ENCODE data around the gene HS6ST3.
A peak's percentile ranks its signal among the peaks of the same experiment; 100 is the strongest.

Gene HS6ST3

GRCh38 chr13:96824140-96824539, 734.2 kb downstream of the HS6ST3 start:
- in situ Hi-C loops (cut with MboI; ENCODE audit: low pct_unique_long_range_greater_than_20kb, low sequenced_read_pairs), result loop anchor here (25.0 kb wide), 1 partner anchor 812 kb away; no protein-coding TSS in a partner anchor
- peak; percentile 34 for DNase-seq

DNA sequence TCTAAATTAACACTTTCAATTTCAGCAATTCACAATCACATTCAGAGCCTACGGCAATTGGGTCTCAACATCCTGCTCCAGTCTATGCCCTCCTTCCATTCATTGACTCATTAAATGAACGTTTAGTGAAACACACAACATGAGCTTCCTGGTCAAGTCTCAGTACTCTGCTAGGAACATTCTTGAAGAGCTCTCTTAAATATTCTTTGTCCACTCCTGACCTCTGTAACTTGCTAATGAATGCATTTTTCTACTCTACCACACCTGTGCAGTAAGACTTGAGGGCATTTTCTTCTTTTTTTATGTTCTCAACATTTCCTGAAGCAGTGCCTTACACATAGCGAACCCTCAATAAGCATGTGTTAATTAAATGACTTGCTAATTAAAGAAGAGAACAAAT, 735.7 kb downstream of the HS6ST3 start:
- in situ Hi-C loops (cut with MboI; ENCODE audit: low pct_unique_long_range_greater_than_20kb, low sequenced_read_pairs), result no loop called here
- no peak for DNase-seq

DNA sequence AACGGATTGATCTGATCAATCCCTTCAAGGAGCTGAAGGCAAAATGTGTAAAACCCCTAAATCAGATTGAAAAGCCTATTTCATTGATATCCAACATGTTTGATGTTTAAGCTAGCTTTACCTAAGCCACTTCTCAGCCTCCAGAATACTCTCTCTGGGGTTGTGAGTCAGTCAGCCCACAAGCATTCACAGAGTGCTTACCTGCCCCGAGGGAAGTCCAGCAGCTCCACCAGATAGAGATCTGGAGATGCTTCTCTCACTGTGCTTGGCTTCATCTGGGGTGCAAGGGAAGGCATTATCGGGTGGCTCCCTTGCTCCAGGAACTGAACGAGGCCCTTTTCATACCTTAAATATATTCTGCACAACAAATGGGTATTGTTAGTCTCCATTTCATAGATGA, 744.7 kb downstream of the HS6ST3 start:
- no peak for DNase-seq
- in situ Hi-C loops (cut with MboI; ENCODE audit: low pct_unique_long_range_greater_than_20kb, low sequenced_read_pairs), result no loop called here

- in situ Hi-C loops (cut with MboI; ENCODE audit: low pct_unique_long_range_greater_than_20kb, low sequenced_read_pairs), result no loop called here
- no peak for DNase-seq
Observed at GRCh38 chr13:96835546-96835945, 745.6 kb downstream of the HS6ST3 start.

DNA sequence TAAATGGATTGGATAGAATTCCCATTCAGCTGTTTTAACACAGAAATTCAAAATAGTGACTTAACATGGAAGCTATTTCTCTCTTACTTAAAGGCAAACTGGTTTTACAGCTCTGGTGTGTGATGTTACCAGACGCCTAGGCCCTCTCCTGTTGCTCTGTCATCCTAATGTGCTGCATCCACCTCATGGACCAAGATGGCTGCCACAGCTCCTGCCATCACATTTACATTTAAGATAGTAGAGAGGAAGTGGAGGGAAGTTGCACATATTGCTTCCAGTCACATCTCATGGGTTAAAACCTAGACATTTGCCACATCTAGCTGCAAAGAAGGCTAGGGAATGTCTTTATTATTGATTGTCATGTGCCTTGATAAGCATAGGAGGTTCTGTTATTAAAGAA, 746.8 kb downstream of the HS6ST3 start:
- no peak for DNase-seq
- in situ Hi-C loops (cut with MboI; ENCODE audit: low pct_unique_long_range_greater_than_20kb, low sequenced_read_pairs), result no loop called here

GRCh38 chr13:96837809-96838208, 747.9 kb downstream of the HS6ST3 start:
- no peak for DNase-seq
- in situ Hi-C loops (cut with MboI; ENCODE audit: low pct_unique_long_range_greater_than_20kb, low sequenced_read_pairs), result no loop called here

DNA sequence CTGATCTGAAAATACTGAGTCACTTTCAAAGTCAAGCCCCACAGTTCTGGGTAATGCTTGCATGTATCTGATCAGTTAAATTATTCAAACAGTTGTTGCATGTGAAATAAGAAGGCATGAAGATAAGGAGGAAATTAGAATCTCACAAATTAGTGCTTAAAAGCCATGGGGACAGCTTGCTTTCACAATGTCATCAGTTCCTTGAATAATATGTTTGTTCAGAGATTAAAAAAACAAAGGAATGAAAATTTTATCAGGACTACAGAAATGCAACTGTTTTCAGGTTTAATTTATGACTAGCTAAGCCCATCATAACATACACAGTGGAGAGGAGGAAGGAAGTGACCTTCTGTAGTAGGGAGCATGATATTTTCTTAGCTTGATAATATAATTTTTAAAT, 754.3 kb downstream of the HS6ST3 start:
- in situ Hi-C loops (cut with MboI; ENCODE audit: low pct_unique_long_range_greater_than_20kb, low sequenced_read_pairs), result no loop called here
- DNase-seq, result no peak

DNA sequence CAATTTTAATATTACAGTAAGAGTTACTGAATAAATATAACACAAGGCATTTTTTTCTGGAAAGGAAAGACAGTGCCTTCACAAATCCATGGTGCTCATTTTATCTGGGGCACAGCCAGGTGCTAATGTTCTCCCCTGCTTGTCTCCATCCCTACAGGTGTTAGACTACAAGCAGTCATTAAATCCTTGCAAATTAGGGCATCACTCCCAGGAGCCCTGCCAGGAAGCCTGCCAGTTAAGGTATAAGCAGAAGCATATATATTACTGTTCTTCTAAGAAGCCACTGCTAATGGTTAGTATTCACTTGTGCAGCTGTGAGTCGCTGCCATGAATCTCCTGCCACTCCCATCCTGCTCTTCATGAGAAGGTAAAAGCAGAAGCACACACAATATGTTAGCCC, 754.7 kb downstream of the HS6ST3 start:
- no peak for DNase-seq
- in situ Hi-C loops (cut with MboI; ENCODE audit: low pct_unique_long_range_greater_than_20kb, low sequenced_read_pairs), result no loop called here

DNA sequence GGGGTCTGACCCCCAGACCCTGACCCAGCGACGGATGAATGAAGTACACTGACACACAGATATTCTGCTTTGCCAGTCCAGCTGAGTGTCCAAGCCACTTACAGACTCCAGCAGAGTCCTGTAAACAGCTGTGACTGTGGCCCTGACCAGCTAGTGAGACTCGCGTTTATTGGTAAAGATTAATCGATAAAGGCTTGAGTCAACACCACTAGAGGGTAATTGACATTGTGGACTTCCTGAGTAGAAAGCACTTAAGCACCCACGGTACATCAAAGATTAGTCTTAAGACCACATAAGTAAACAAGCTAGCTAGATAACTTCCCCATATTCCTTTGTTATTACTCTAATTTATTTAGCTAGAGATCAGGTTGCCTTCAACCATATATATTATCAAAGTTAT, 758.4 kb downstream of the HS6ST3 start:
- in situ Hi-C loops (cut with MboI; ENCODE audit: low pct_unique_long_range_greater_than_20kb, low sequenced_read_pairs), result no loop called here
- no peak for DNase-seq

GRCh38 chr13:96849091-96849490, 759.2 kb downstream of the HS6ST3 start:
- in situ Hi-C loops (cut with MboI; ENCODE audit: low pct_unique_long_range_greater_than_20kb, low sequenced_read_pairs), result no loop called here
- DNase-seq, result no peak

DNA sequence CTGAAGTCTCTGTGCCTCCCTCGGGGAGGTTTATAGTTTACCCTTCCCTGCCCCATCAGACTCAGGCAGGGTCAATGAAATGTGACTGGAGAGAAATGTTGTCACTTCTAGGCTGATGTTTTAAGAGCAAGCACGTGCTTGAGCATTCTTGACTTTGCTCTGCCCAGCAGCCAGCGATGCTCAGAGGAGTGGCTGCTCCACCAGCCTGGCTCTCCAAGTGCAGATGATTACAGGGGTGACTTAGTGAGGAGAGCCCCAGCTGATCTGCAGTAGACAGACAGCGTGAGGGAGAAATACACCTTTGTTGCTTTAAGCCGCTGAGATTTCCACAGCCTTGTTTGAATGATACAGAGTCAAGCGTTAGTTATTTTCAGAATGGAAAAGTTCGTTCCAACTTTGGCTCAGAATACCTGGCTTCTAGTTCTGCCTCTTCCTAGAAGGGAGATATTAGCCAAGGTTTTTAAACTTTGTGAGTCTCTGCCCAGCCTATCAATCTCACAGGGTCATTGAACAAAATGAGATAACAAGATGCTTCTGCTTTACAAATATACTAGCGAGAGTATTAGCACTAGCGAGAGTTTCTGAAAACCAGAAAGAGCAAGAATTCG, 760.7 kb downstream of the HS6ST3 start:
- DNase-seq, result no peak
- in situ Hi-C loops (cut with MboI; ENCODE audit: low pct_unique_long_range_greater_than_20kb, low sequenced_read_pairs), result no loop called here

DNA sequence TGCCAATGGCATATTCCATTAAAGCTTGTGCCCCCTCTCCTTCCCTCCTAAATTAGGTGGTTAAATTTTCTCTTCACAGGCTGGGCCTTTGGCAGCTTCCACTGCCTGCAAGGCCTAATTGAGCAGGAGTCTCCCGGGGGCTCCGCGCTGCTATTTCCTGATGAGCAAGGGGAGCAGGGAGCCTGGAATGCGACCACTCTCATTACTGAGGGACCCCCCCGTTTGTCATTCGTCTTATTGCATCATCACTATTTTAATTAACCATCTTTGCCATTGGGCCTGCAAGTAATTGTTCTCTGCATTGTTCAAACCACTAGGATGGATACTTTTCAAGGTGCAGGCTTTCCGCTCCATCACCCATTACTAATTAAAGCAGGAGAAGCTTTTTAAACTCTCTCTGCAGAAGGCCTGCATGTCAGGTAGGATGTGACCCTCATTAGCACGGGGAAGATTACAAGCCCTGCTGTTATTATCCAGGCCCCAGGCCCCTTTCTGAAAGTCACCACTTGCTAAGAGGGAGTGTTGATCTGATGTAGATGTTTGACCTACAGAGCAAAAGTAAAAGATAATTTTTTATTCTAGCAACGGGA, 762.0 kb downstream of the HS6ST3 start:
- DNase-seq, result no peak

DNA sequence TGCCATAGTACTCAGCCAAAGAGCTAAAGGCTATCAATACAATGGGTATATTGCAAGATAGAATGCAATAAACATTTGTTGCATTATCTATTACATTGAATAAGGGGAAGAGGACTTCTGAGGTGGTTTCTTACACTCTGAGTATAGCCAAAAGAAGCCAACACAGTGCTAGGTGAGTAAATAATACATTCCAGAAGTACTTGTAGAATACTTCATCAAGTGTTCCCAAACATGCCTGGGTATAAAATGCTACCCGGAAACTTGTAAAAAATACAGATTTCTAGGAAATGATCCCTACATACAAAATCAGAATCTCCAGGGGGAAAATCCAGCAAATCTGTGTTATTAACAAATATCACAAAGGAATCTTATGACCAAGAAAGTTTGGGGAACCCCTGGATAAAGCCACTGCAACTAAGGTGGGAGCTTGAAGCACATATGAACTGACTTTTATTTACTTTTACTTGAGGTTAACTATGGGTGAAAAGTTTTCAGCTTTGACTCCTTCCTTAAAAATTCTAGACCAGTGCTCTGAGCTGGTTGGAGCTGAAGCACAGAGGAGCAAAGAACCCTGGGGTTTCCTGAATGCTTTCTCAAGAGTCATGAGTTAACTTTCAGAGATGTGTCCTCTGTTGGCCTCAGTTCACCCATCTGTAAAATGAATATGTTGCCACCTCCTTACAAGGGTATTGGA, 768.4 kb downstream of the HS6ST3 start:
- no peak for DNase-seq
- in situ Hi-C loops (cut with MboI; ENCODE audit: low pct_unique_long_range_greater_than_20kb, low sequenced_read_pairs), result no loop called here

More for the DNA sequence above, 762.0 kb downstream of the HS6ST3 start:
- in situ Hi-C loops (cut with MboI; ENCODE audit: low pct_unique_long_range_greater_than_20kb, low sequenced_read_pairs), result no loop called here

GRCh38 chr13:96860882-96861281, 771.0 kb downstream of the HS6ST3 start:
- DNase-seq, result no peak
- in situ Hi-C loops (cut with MboI; ENCODE audit: low pct_unique_long_range_greater_than_20kb, low sequenced_read_pairs), result no loop called here

DNA sequence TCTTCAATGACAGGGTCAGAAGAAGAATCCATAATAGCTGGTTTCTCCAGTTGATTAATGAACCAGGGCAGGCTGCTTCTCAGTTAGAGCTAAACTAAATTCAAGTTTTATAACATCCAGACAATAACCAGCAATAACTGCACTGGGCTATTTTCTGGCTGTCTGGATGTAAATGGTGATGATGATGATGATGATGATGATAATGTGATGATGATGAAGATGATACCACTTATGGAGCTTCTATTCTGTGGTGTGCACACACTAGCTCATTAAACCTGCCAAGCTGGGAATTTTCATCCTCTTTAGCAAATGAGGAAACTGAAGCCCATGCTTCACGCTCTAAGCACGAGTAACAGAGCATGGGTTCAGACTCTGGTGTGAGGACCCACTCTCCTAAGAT, 772.2 kb downstream of the HS6ST3 start:
- in situ Hi-C loops (cut with MboI; ENCODE audit: low pct_unique_long_range_greater_than_20kb, low sequenced_read_pairs), result no loop called here
- no peak for DNase-seq

- in situ Hi-C loops (cut with MboI; ENCODE audit: low pct_unique_long_range_greater_than_20kb, low sequenced_read_pairs), result no loop called here
- DNase-seq, result no peak
Observed at GRCh38 chr13:96862999-96863398, 773.1 kb downstream of the HS6ST3 start.

DNA sequence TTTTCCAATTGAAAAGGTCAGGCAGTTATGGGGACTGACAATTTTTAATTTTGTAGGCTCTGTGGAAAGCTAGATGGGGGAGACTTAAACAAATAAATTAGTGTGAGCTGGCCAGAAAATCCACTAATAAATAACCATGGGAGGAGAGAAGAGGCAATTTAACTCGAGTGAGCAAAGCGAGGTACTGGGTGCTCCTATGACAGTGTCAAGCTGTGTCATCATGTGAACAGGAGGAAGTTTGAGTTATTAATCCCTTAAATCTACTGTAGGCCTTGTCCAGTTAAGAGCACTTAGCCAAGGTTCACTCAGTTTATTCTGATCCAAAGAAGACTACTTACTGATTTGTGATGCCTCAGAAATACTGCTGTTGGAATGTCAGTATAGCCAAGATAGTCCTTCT, 781.6 kb downstream of the HS6ST3 start:
- no peak for DNase-seq
- in situ Hi-C loops (cut with MboI; ENCODE audit: low pct_unique_long_range_greater_than_20kb, low sequenced_read_pairs), result no loop called here

GRCh38 chr13:96880419-96880818, 790.5 kb downstream of the HS6ST3 start:
- in situ Hi-C loops (cut with MboI; ENCODE audit: low pct_unique_long_range_greater_than_20kb, low sequenced_read_pairs), result no loop called here
- no peak for DNase-seq
